PC-9 (cell line): ENCODE measurements around the gene PLAC9. TPM values are rescaled to one million over a fixed set of nuclear protein-coding genes. Genes with fewer than 3 reads are reported as not detected.
"Not testable (repeated sequence)": the region's sequence is repeated elsewhere in the genome, so short reads cannot be mapped to it uniquely, and the experiment has no call there.

Experiments
- BruUV-seq: library from RNA; stranded (reverse); fragments of 400-500 nt; replicated peaks from 2 replicates; lab custom pipeline; 2021; lab: Mats Ljungman, UMichigan
- CTCF ChIA-PET: fragments of 300-600 bp; sonication (Branson Sonifier 250); formaldehyde crosslinking; loops from one replicate; lab custom pipeline; 2022; ENCODE audit warnings: antibody characterized with exemption; lab: Charles Lee
- POLR2A ChIA-PET: fragments of 300-600 bp; sonication (Branson Sonifier 250); formaldehyde crosslinking; loops from one replicate; lab custom pipeline; 2022; ENCODE audit warnings: antibody characterized with exemption; ENCODE audit not compliant: unreplicated experiment; lab: Charles Lee
- DNase-seq, 2 experiments: peaks; one replicate each; pipeline versions ENCODE4 v3.0.0 to v3.0.0-alpha.2; 2015 to 2022; ENCODE audit warnings: mixed read lengths in 1 of 2
- H2AFZ ChIP-seq: fragments of 200-600 bp; sonication (generic); 2 replicates; pipeline ENCODE4 v1.8.1; 2017; ENCODE audit warnings: antibody characterized with exemption
- H3F3A ChIP-seq: fragments of 200-600 bp; sonication (generic); 2 replicates; pipeline ENCODE4 v1.8.1; 2017; ENCODE audit warnings: antibody characterized with exemption, mild to moderate bottlenecking, low read depth; ENCODE audit not compliant: insufficient read depth
- H3K27ac ChIP-seq: fragments of 200-600 bp; sonication (generic); 2 replicates; pipeline ENCODE4 v1.6.1; 2016; ENCODE audit warnings: mixed run types
- H3K27me3 ChIP-seq: fragments of 200-600 bp; sonication (generic); 2 replicates; pipeline ENCODE4 v1.6.1; 2016; ENCODE audit warnings: low read depth, mixed run types; ENCODE audit not compliant: insufficient read depth
- H3K36me3 ChIP-seq: fragments of 200-600 bp; sonication (generic); 2 replicates; pipeline ENCODE4 v1.6.1; 2016; ENCODE audit warnings: low read depth, mixed run types
- H3K4me1 ChIP-seq: fragments of 200-600 bp; sonication (generic); replicated peaks from 2 replicates; pipeline ENCODE4 v1.6.1; 2016; ENCODE audit warnings: mixed run types; ENCODE audit not compliant: insufficient read depth
- H3K4me2 ChIP-seq: fragments of 200-600 bp; sonication (generic); 2 replicates; pipeline ENCODE4 v1.6.1; 2017; ENCODE audit warnings: mixed run types
- H3K4me3 ChIP-seq: fragments of 200-600 bp; sonication (generic); 2 replicates; pipeline ENCODE4 v1.6.1; 2016; ENCODE audit warnings: mixed run types
- H3K79me2 ChIP-seq: fragments of 200-600 bp; sonication (generic); 2 replicates; pipeline ENCODE4 v1.6.1; 2017; ENCODE audit warnings: low read depth, mixed run types
- H3K9me2 ChIP-seq: fragments of 200-600 bp; sonication (generic); 2 replicates; pipeline ENCODE4 v1.8.1; 2017; ENCODE audit warnings: mild to moderate bottlenecking; ENCODE audit not compliant: insufficient read depth
- H3K9me3 ChIP-seq: fragments of 200-600 bp; sonication (generic); 2 replicates; pipeline ENCODE4 v1.8.1; 2016; ENCODE audit warnings: low read depth; ENCODE audit not compliant: insufficient read depth
- H4K20me1 ChIP-seq: fragments of 200-600 bp; sonication (generic); 2 replicates; pipeline ENCODE4 v1.8.1; 2017; ENCODE audit not compliant: insufficient read depth
- EZH2 ChIP-seq: fragments of 200-600 bp; sonication (generic); IDR thresholded peaks from 2 replicates; pipeline ENCODE4 v1.8.0; 2017; ENCODE audit warnings: antibody characterized with exemption, low read depth
- intact Hi-C: fragments of 100-400 bp; cut with micrococcal nuclease; formaldehyde crosslinking; loops from one replicate; pipeline ENCODE4 v1.10.0; 2022; ENCODE audit not compliant: unreplicated experiment
- total RNA-seq: library from RNA; stranded (reverse); gene quantifications from 2 replicates; pipeline ENCODE4 v1.2.3, GENCODE V29; 2021
- TF ChIP-seq, protein P1 (sequence below): fragments of 200-600 bp; sonication (generic); conservative IDR thresholded peaks from 2 replicates; pipeline ENCODE4 v1.6.1; 2017; ENCODE audit warnings: mixed run types, antibody characterized with exemption, mild to moderate bottlenecking, moderate library complexity

PLAC9 gene
- total RNA-seq, 1 experiment from 2014 or later, result not detected

GRCh38 chr10:80131499-80131901, 1.0 kb upstream of the PLAC9 start:
- TF ChIP-seq, protein P1, sequence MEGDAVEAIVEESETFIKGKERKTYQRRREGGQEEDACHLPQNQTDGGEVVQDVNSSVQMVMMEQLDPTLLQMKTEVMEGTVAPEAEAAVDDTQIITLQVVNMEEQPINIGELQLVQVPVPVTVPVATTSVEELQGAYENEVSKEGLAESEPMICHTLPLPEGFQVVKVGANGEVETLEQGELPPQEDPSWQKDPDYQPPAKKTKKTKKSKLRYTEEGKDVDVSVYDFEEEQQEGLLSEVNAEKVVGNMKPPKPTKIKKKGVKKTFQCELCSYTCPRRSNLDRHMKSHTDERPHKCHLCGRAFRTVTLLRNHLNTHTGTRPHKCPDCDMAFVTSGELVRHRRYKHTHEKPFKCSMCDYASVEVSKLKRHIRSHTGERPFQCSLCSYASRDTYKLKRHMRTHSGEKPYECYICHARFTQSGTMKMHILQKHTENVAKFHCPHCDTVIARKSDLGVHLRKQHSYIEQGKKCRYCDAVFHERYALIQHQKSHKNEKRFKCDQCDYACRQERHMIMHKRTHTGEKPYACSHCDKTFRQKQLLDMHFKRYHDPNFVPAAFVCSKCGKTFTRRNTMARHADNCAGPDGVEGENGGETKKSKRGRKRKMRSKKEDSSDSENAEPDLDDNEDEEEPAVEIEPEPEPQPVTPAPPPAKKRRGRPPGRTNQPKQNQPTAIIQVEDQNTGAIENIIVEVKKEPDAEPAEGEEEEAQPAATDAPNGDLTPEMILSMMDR, result no peak
- no peak for TF ChIP-seq EZH2
- H3K4me1 ChIP-seq, result peaks cover 6% of the 10 kb centered on the region; the same call in 1 of the 2 replicates
- ChIA-PET CTCF (interaction anchor here (0.7 kb wide), 2 partner anchors 52 to 787 kb away, joined by 3 read pairs; no protein-coding TSS in a partner anchor), POLR2A (no interaction called here)
- BruUV-seq, result no TSS peak
- no peaks in the 10 kb centered on the region for H4K20me1 ChIP-seq
- no peaks in the 10 kb centered on the region for H3K9me2 ChIP-seq
- intact Hi-C loops, result loop anchor here (5.0 kb wide), 1 partner anchor 54 kb away; the partner anchor contains the start of gene TMEM254
- no peaks in the 10 kb centered on the region for H3K79me2 ChIP-seq
- H3K9me3 ChIP-seq, result no peaks in the 10 kb centered on the region
- no peaks in the 10 kb centered on the region for H3K36me3 ChIP-seq
- no peak overlapping the region for H3K4me2 ChIP-seq
- H3F3A ChIP-seq, result no peaks in the 10 kb centered on the region
- H2AFZ ChIP-seq, result no peak overlapping the region
- peak in 1 of 2 experiments; percentile 73 for DNase-seq
- H3K27me3 ChIP-seq, result no peaks in the 10 kb centered on the region
- no peak overlapping the region for H3K4me3 ChIP-seq
- no peak overlapping the region for H3K27ac ChIP-seq

DNA sequence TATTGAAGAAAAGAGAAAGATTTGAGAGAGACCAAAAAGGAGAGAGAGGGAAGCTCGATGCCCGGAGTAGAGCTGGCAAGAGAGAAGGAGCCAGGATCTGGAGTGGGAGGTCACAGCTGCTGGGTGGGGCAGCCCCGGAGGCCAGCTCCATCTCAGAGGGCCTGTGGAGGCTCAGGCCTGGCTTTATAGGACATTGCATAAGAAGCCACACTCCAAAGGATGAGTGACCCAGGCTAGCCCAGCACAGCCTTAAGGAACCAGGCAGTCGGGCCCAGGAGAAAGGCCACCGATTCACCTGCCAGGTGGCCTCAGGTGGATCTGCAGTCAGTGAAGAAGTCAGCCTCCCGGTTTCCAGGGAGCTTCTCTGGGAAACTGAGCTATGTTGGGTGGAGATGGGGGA, 676 bp downstream of the PLAC9 start:
- Histone ChIP-seq H3K4me2 (no peak overlapping the region; the same call in 1 of the 2 replicates), H2AFZ (no peak overlapping the region), H3K27ac (no peak overlapping the region), H3K27me3 (no peaks in the 10 kb centered on the region), H3F3A (no peaks in the 10 kb centered on the region), H3K4me1 (peaks cover 6% of the 10 kb centered on the region; the same call in 1 of the 2 replicates), H3K79me2 (no peaks in the 10 kb centered on the region), H3K9me2 (no peaks in the 10 kb centered on the region), H3K9me3 (no peaks in the 10 kb centered on the region), H3K36me3 (no peaks in the 10 kb centered on the region), H4K20me1 (no peaks in the 10 kb centered on the region), H3K4me3 (no peak overlapping the region)
- intact Hi-C loops, result loop anchor here (5.0 kb wide), 1 partner anchor 56 kb away; the partner anchor contains the start of gene TMEM254
- POLR2A ChIA-PET, result interaction anchor here (0.7 kb wide), 1 partner anchor 71 kb away, joined by 4 read pairs; no protein-coding TSS in a partner anchor
- CTCF ChIA-PET, result interaction anchor here (0.6 kb wide), 1 partner anchor 736 kb away, joined by 4 read pairs; no protein-coding TSS in a partner anchor
- no TSS peak for BruUV-seq
- TF ChIP-seq, protein P1, result no peak
- TF ChIP-seq EZH2, result no peak
- no peak for DNase-seq

- CTCF ChIA-PET, result interaction anchor here (0.6 kb wide), 1 partner anchor 737 kb away, joined by 4 read pairs; no protein-coding TSS in a partner anchor
- DNase-seq, H3K9me3 ChIP-seq, H3K9me2 ChIP-seq, H3F3A ChIP-seq, H3K4me3 ChIP-seq, H3K4me2 ChIP-seq, POLR2A ChIA-PET, H3K36me3 ChIP-seq, H3K79me2 ChIP-seq, H2AFZ ChIP-seq, H3K4me1 ChIP-seq, H3K27me3 ChIP-seq, H3K27ac ChIP-seq, H4K20me1 ChIP-seq, BruUV-seq: not testable (repeated sequence)
- intact Hi-C loops, result loop anchor here (5.0 kb wide), 1 partner anchor 56 kb away; the partner anchor contains the start of gene TMEM254
Observed at GRCh38 chr10:80133687-80134086, 1.2 kb downstream of the PLAC9 start.
